Right lobe of liver (tissue), 4 donors: ENCODE measurements around the gene CHP2.

Experiments
- POLR2A ChIP-seq: fragments of 450-650 bp; IDR thresholded peaks from one replicate; pipeline ENCODE4 v1.6.1; 2017; ENCODE audit warnings: antibody characterized with exemption, mild to moderate bottlenecking
- TF ChIP-seq, protein P1 (sequence below), 4 donors: fragments of 200-600 bp in 3 of 4; fragments of 450-650 bp in 1 of 4; IDR thresholded peaks; one replicate each; pipeline versions ENCODE4 v1.5.1 to v1.8.0; 2016 to 2022; ENCODE audit warnings: antibody characterized with exemption in 4 of 4, mild to moderate bottlenecking in 2 of 4
- donor health status: DM: no; HTN: no; CAD: no.
- donor health status: DM: no; HTN: no; CAD: no.
- donor health status: DM: no; HTN: yes; CAD: no.

GRCh38 chr16:23734176-23734893, 20.5 kb upstream of the CHP2 start:
- TF ChIP-seq, protein P1, sequence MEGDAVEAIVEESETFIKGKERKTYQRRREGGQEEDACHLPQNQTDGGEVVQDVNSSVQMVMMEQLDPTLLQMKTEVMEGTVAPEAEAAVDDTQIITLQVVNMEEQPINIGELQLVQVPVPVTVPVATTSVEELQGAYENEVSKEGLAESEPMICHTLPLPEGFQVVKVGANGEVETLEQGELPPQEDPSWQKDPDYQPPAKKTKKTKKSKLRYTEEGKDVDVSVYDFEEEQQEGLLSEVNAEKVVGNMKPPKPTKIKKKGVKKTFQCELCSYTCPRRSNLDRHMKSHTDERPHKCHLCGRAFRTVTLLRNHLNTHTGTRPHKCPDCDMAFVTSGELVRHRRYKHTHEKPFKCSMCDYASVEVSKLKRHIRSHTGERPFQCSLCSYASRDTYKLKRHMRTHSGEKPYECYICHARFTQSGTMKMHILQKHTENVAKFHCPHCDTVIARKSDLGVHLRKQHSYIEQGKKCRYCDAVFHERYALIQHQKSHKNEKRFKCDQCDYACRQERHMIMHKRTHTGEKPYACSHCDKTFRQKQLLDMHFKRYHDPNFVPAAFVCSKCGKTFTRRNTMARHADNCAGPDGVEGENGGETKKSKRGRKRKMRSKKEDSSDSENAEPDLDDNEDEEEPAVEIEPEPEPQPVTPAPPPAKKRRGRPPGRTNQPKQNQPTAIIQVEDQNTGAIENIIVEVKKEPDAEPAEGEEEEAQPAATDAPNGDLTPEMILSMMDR (IDR thresholded peaks at IDR 0.05), result no peak
- no peak for TF ChIP-seq POLR2A
